ENCODE results near the gene RGMA.

Gene RGMA

GRCh38 chr15:93052090-93052879 is 36.7 kb downstream of the RGMA start:
- TF ChIP-seq ZNF274 (IDR thresholded peaks at IDR 0.05; ENCODE audit: low read depth, low read length), result no peak
- H3K4me3 ChIP-seq (ENCODE audit: low read length), result no peak overlapping the region

- H3K4me3 ChIP-seq (ENCODE audit: low read length), result no peak overlapping the region
- no peak for TF ChIP-seq ZNF274 (IDR thresholded peaks at IDR 0.05; ENCODE audit: low read depth, low read length)
Observed at GRCh38 chr15:93051236-93052089, 37.5 kb downstream of the RGMA start.

GRCh38 chr15:93050648-93051047 is 38.4 kb downstream of the RGMA start:
- H3K4me3 ChIP-seq (ENCODE audit: low read length), result no peak overlapping the region
- no peak for TF ChIP-seq ZNF274 (IDR thresholded peaks at IDR 0.05; ENCODE audit: low read depth, low read length)

- no peak for TF ChIP-seq ZNF274 (IDR thresholded peaks at IDR 0.05; ENCODE audit: low read depth, low read length)
- H3K4me3 ChIP-seq (ENCODE audit: low read length), result no peak overlapping the region
Observed at GRCh38 chr15:93049914-93050578, 39.0 kb downstream of the RGMA start.

- H3K4me3 ChIP-seq (ENCODE audit: low read length), result no peak overlapping the region
- no peak for TF ChIP-seq ZNF274 (IDR thresholded peaks at IDR 0.05; ENCODE audit: low read depth, low read length)
Observed at GRCh38 chr15:93049233-93049632, 39.8 kb downstream of the RGMA start.

- TF ChIP-seq ZNF274 (IDR thresholded peaks at IDR 0.05; ENCODE audit: low read depth, low read length), result no peak
- no peak overlapping the region for H3K4me3 ChIP-seq (ENCODE audit: low read length)
Observed at GRCh38 chr15:93048759-93049161, 40.3 kb downstream of the RGMA start.

GRCh38 chr15:93048426-93048721 is 40.6 kb downstream of the RGMA start:
- no peak for TF ChIP-seq ZNF274 (IDR thresholded peaks at IDR 0.05; ENCODE audit: low read depth, low read length)
- no peak overlapping the region for H3K4me3 ChIP-seq (ENCODE audit: low read length)

GRCh38 chr15:93047621-93048425 is 41.2 kb downstream of the RGMA start:
- TF ChIP-seq ZNF274 (IDR thresholded peaks at IDR 0.05; ENCODE audit: low read depth, low read length), result no peak
- H3K4me3 ChIP-seq (ENCODE audit: low read length), result no peak overlapping the region

GRCh38 chr15:93046721-93047120 is 42.3 kb downstream of the RGMA start:
- TF ChIP-seq ZNF274 (IDR thresholded peaks at IDR 0.05; ENCODE audit: low read depth, low read length), result no peak
- H3K4me3 ChIP-seq (ENCODE audit: low read length), result no peak overlapping the region

- TF ChIP-seq ZNF274 (IDR thresholded peaks at IDR 0.05; ENCODE audit: low read depth, low read length), result no peak
- no peak overlapping the region for H3K4me3 ChIP-seq (ENCODE audit: low read length)
Observed at GRCh38 chr15:93046120-93046519, 42.9 kb downstream of the RGMA start.

GRCh38 chr15:93045191-93045785 is 43.7 kb downstream of the RGMA start:
- no peak for TF ChIP-seq ZNF274 (IDR thresholded peaks at IDR 0.05; ENCODE audit: low read depth, low read length)
- no peak overlapping the region for H3K4me3 ChIP-seq (ENCODE audit: low read length)

- no peak overlapping the region for H3K4me3 ChIP-seq (ENCODE audit: low read length)
- TF ChIP-seq ZNF274 (IDR thresholded peaks at IDR 0.05; ENCODE audit: low read depth, low read length), result no peak
Observed at GRCh38 chr15:93044301-93045190, 44.5 kb downstream of the RGMA start.

Measured in GM08714 (cell line).